Stomach (tissue), 9 donors: ENCODE measurements around the gene FXYD7. TPM values are rescaled to one million over a fixed set of nuclear protein-coding genes. Genes with fewer than 3 reads are reported as not detected.

ENCODE experiments used
- DNase-seq, 2 donors: peaks; one replicate each; pipeline versions ENCODE4 v3.0.0 to v3.0.0-alpha.2; 2013 to 2019
- H3K27ac ChIP-seq, 5 donors: fragments of 200-600 bp in 4 of 5; sonication (generic) in 4 of 5; one replicate each; pipeline ENCODE4 v1.5.1; 2013 to 2019; ENCODE audit warnings: mild to moderate bottlenecking in 1 of 5, moderate library complexity in 1 of 5
- H3K27me3 ChIP-seq, 3 donors: fragments of 200-600 bp; sonication (generic); one replicate each; pipeline ENCODE4 v1.5.1; 2017 to 2019; ENCODE audit warnings: mixed run types in 1 of 3
- H3K36me3 ChIP-seq, 4 donors: fragments of 200-600 bp; sonication (generic); 1 replicate in 3 of 4; 2 replicates in 1 of 4; pipeline ENCODE4 v1.5.1; 2016 to 2019
- H3K4me1 ChIP-seq, 4 donors: fragments of 200-600 bp; sonication (generic); one replicate each; pipeline ENCODE4 v1.5.1; 2016 to 2019
- H3K4me3 ChIP-seq, 4 donors: fragments of 200-600 bp; sonication (generic) in 3 of 4; one replicate each; pipeline ENCODE4 v1.5.1; 2016 to 2019; ENCODE audit warnings: mild to moderate bottlenecking in 1 of 4
- H3K9me3 ChIP-seq, 4 donors: fragments of 200-600 bp; sonication (generic); one replicate each; pipeline ENCODE4 v1.5.1; 2016 to 2019
- EP300 ChIP-seq: sonication (generic); formaldehyde crosslinking; IDR thresholded peaks from one replicate; pipeline ENCODE4 v1.6.1; 2017; ENCODE audit warnings: antibody characterized with exemption
- POLR2A ChIP-seq, 4 donors: fragments of 450-650 bp; IDR thresholded peaks; one replicate each; pipeline ENCODE4 v1.6.1; 2016; ENCODE audit warnings: antibody characterized with exemption in 4 of 4, control low read depth in 2 of 4, mild to moderate bottlenecking in 1 of 4, moderate library complexity in 1 of 4
- POLR2AphosphoS5 ChIP-seq, 3 donors: sonication (generic); formaldehyde crosslinking; IDR thresholded peaks; one replicate each; pipeline ENCODE4 v1.6.1; 2016; ENCODE audit warnings: antibody characterized with exemption in 3 of 3
- WGBS, 5 donors: extraction: QIAGEN DNeasy Blood & Tissue Kit in 3 of 5; methylation state at CpG; one replicate each; pipeline versions ENCODE4 v1.1.5 to v1.1.7; 2013 to 2018; 5-methylcytosine and 5-hydroxymethylcytosine counted together
- intact Hi-C: fragments of 100-400 bp; cut with DNase I; formaldehyde crosslinking; loops from one replicate; pipeline ENCODE4 v1.15.1; 2023; ENCODE audit warnings: low total_unique reads
- polyA plus RNA-seq, 3 donors: library from polyadenylated mRNA; stranded (reverse); fragments of 200-250 nt; gene quantifications; one replicate each; pipeline ENCODE4 v1.2.3, GENCODE V29; 2013
- total RNA-seq, 5 donors: library from RNA; depleted of rRNA; stranded (reverse); fragments of >200 nt; gene quantifications; one replicate each; pipeline versions ENCODE4 v1.1.0 to v1.2.3, GENCODE V29; 2014 to 2016
- TF ChIP-seq, protein P1 (sequence below), 7 experiments: fragments of 450-650 bp in 4 of 7; fragments of 200-600 bp in 3 of 7; sonication (generic) in 3 of 7; IDR thresholded peaks; one replicate each; pipeline ENCODE4 v1.5.1; 2016 to 2019; ENCODE audit warnings: antibody characterized with exemption in 7 of 7, control low read depth in 2 of 7, mild to moderate bottlenecking in 1 of 7
- donor health status: healthy with polysubstance abuse.
- donor health status: Bipolar disorder and iron deficiency.
- donor health status: healthy.

FXYD7 gene
- total and polyA plus RNA-seq, 8 donors, result 0.55 to 2.6 TPM; not detected in 6

DNA sequence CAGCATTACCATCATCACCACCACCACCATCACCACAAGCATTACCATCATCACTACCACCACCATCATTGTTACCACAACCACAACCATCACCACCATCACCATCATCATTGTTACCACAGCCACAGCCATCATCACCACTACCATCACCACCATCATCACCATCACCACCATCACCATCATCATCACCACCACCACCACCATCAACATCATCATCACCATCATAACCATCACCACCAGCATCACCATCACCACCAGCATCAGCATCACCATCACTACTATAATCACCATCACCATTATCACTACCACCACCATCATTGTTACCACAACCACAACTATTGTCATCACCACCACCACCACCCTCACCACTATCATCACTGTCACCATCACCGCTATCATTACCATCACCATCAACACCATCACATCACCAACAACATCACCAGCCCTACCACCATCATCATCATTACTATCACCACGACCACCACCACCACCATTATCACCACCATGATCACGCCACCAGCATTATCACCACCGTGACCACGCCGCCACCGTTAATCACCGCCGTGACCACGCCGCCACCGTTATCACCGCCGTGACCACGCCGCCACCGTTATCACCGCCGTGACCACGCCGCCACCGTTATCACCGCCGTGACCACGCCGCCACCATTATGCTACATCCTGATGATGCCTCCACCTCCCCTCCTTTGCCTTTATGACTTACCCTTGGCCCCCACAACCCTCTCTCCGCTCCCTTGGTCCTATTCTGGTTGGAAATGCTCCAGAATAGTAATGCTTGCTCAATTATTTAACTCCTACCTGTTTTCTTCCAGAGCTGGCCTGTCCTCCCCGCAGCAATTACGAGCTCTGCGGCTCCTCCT is 37.4 kb upstream of the FXYD7 start:
- DNase-seq, result no peak
- H3K36me3 ChIP-seq, result no peaks in the 10 kb centered on the region
- H3K27ac ChIP-seq, result peak overlapping the region in 2 of 5 donors; percentile 70 to 72
- no peaks in the 10 kb centered on the region for H3K9me3 ChIP-seq
- intact Hi-C loops, result no loop called here
- peaks cover 0 to 5% (median 0%) of the 10 kb centered on the region in 3 donors for H3K27me3 ChIP-seq
- H3K4me1 ChIP-seq, result peaks cover 0 to 18% (median 10%) of the 10 kb centered on the region in 4 donors
- TF ChIP-seq, protein P1, sequence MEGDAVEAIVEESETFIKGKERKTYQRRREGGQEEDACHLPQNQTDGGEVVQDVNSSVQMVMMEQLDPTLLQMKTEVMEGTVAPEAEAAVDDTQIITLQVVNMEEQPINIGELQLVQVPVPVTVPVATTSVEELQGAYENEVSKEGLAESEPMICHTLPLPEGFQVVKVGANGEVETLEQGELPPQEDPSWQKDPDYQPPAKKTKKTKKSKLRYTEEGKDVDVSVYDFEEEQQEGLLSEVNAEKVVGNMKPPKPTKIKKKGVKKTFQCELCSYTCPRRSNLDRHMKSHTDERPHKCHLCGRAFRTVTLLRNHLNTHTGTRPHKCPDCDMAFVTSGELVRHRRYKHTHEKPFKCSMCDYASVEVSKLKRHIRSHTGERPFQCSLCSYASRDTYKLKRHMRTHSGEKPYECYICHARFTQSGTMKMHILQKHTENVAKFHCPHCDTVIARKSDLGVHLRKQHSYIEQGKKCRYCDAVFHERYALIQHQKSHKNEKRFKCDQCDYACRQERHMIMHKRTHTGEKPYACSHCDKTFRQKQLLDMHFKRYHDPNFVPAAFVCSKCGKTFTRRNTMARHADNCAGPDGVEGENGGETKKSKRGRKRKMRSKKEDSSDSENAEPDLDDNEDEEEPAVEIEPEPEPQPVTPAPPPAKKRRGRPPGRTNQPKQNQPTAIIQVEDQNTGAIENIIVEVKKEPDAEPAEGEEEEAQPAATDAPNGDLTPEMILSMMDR (IDR thresholded peaks at IDR 0.05), result no peak
- TF ChIP-seq POLR2AphosphoS5 (IDR thresholded peaks at IDR 0.05) (no peak), EP300 (no peak), POLR2A (IDR thresholded peaks at IDR 0.05) (no peak)
- WGBS, 5 donors, result 78 to 92% (median 87%) methylated on average over 27 to 30 of the region's 30 CpGs
- H3K4me3 ChIP-seq, result no peak overlapping the region

DNA sequence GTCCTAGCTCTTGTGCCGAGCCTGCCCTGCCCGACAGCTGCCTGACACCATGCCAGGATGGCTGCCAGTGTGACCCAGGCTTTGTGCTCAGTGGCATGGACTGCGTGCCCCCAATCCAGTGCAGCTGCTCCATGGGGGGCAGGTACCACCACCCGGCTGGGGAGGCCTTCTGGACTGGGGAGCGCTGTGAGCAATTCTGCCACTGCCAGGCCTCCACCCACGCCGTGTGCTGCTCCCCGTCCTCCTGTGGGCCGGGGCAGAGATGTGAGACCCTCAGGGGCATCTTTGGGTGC is 36.8 kb upstream of the FXYD7 start:
- H3K27me3 ChIP-seq, result peaks cover 0 to 9% (median 0%) of the 10 kb centered on the region in 3 donors
- H3K4me1 ChIP-seq, result peaks cover 0 to 18% (median 10%) of the 10 kb centered on the region in 4 donors
- no peak for DNase-seq
- peak overlapping the region in 2 of 5 donors; percentile 70 to 72 for H3K27ac ChIP-seq
- intact Hi-C loops, result no loop called here
- TF ChIP-seq, protein P1 (IDR thresholded peaks at IDR 0.05), result no peak
- TF ChIP-seq EP300 (no peak), POLR2AphosphoS5 (IDR thresholded peaks at IDR 0.05) (no peak), POLR2A (IDR thresholded peaks at IDR 0.05) (no peak)
- no peak overlapping the region for H3K4me3 ChIP-seq
- H3K9me3 ChIP-seq, result no peaks in the 10 kb centered on the region
- H3K36me3 ChIP-seq, result no peaks in the 10 kb centered on the region
- WGBS, 5 donors, result 85 to 98% (median 92%) methylated on average over 6 to 9 of the region's 9 CpGs

GRCh38 chr19:35106898-35107541 is 36.0 kb upstream of the FXYD7 start:
- Histone ChIP-seq H3K27ac (peak overlapping the region; percentile 10 to 72 (median 24)), H3K36me3 (no peaks in the 10 kb centered on the region), H3K4me3 (no peak overlapping the region), H3K27me3 (peaks cover 0 to 15% (median 0%) of the 10 kb centered on the region in 3 donors), H3K4me1 (peaks cover 0 to 18% (median 10%) of the 10 kb centered on the region in 4 donors), H3K9me3 (no peaks in the 10 kb centered on the region)
- no peak for TF ChIP-seq POLR2A (IDR thresholded peaks at IDR 0.05)
- no peak for TF ChIP-seq POLR2AphosphoS5 (IDR thresholded peaks at IDR 0.05)
- TF ChIP-seq, protein P1 (IDR thresholded peaks at IDR 0.05), result no peak
- no peak for TF ChIP-seq EP300
- WGBS, 5 donors, result 40 to 88% (median 46%) methylated on average over 1 to 2 of the region's 2 CpGs
- DNase-seq, result no peak
- intact Hi-C loops, result no loop called here

GRCh38 chr19:35107545-35107944 is 35.5 kb upstream of the FXYD7 start:
- H3K27ac ChIP-seq, result peak overlapping the region in 4 of 5 donors; percentile 10 to 72 (median 63)
- TF ChIP-seq EP300, result no peak
- peak in 2 of 3 donors; percentile 49 to 65 for TF ChIP-seq POLR2AphosphoS5 (IDR thresholded peaks at IDR 0.05)
- TF ChIP-seq, protein P1 (IDR thresholded peaks at IDR 0.05), result no peak
- TF ChIP-seq POLR2A (IDR thresholded peaks at IDR 0.05), result no peak
- peaks cover 0 to 18% (median 10%) of the 10 kb centered on the region in 4 donors for H3K4me1 ChIP-seq
- peaks cover 0 to 15% (median 0%) of the 10 kb centered on the region in 3 donors for H3K27me3 ChIP-seq
- peak; percentile 72 to 91 for DNase-seq
- no peaks in the 10 kb centered on the region for H3K36me3 ChIP-seq
- intact Hi-C loops, result no loop called here
- no peak overlapping the region for H3K4me3 ChIP-seq
- 9 to 18% (median 13%) methylated on average over 5 of the region's 5 CpGs for WGBS, 5 donors
- no peaks in the 10 kb centered on the region for H3K9me3 ChIP-seq
